Measurements from ENCODE around the gene MCM8.

The MCM8 gene

GRCh38 chr20:5950271-5951031 is at the start of gene MCM8, which contains the start of gene TRMT6:
Gene MCM8 (plus strand): TSS chr20:5950652. CDS start chr20:5952016, 1,364 bp downstream.
Gene TRMT6 (minus strand): TSS chr20:5950533. CDS start chr20:5950405, 128 bp downstream.
- FAIRE-seq (peak; percentile 93), DNase-seq (ENCODE audit: insufficient read length, low spot score) (peak; percentile 94)

- DNase-seq (ENCODE audit: insufficient read length, low spot score) (no peak), FAIRE-seq (no peak)
These were observed 49.5 kb upstream of the MCM8 start for GRCh38 chr20:5900908-5901307.

GRCh38 chr20:5908981-5909380 is 41.5 kb upstream of the MCM8 start:
- FAIRE-seq (no peak), DNase-seq (ENCODE audit: insufficient read length, low spot score) (no peak)

- FAIRE-seq (no peak), DNase-seq (ENCODE audit: insufficient read length, low spot score) (no peak)
These were observed 40.3 kb upstream of the MCM8 start for GRCh38 chr20:5910186-5910585.

- no peak for FAIRE-seq
- DNase-seq (ENCODE audit: insufficient read length, low spot score), result no peak
These were observed 37.3 kb upstream of the MCM8 start for GRCh38 chr20:5913166-5913565.

GRCh38 chr20:5914859-5915258 is 35.6 kb upstream of the MCM8 start:
- no peak for DNase-seq (ENCODE audit: insufficient read length, low spot score)
- FAIRE-seq, result no peak

GRCh38 chr20:5918856-5919625 is 31.4 kb upstream of the MCM8 start:
- FAIRE-seq (peak; percentile 80), DNase-seq (ENCODE audit: insufficient read length, low spot score) (peak; percentile 62)

- DNase-seq (ENCODE audit: insufficient read length, low spot score) (no peak), FAIRE-seq (no peak)
These were observed 30.6 kb upstream of the MCM8 start for GRCh38 chr20:5919626-5920544.

- DNase-seq (ENCODE audit: insufficient read length, low spot score) (no peak), FAIRE-seq (no peak)
These were observed 29.9 kb upstream of the MCM8 start for GRCh38 chr20:5920581-5920980.

- DNase-seq (ENCODE audit: insufficient read length, low spot score), result no peak
- FAIRE-seq, result no peak
These were observed 27.0 kb upstream of the MCM8 start for GRCh38 chr20:5923493-5923892.

GRCh38 chr20:5925551-5925950 is 24.9 kb upstream of the MCM8 start:
- DNase-seq (ENCODE audit: insufficient read length, low spot score), result no peak
- FAIRE-seq, result no peak

GRCh38 chr20:5927749-5928462 is 22.5 kb upstream of the MCM8 start:
- no peak for DNase-seq (ENCODE audit: insufficient read length, low spot score)

GRCh38 chr20:5928836-5929715 is 21.4 kb upstream of the MCM8 start:
- DNase-seq (ENCODE audit: insufficient read length, low spot score) (no peak), FAIRE-seq (no peak)

More at GRCh38 chr20:5927749-5928462, 22.5 kb upstream of the MCM8 start:
- FAIRE-seq, result no peak

GRCh38 chr20:5931411-5931810 is 19.0 kb upstream of the MCM8 start:
- FAIRE-seq, result no peak
- DNase-seq (ENCODE audit: insufficient read length, low spot score), result no peak

- DNase-seq (ENCODE audit: insufficient read length, low spot score) (no peak), FAIRE-seq (no peak)
These were observed 17.7 kb upstream of the MCM8 start for GRCh38 chr20:5932796-5933195.

GRCh38 chr20:5933802-5934436 is 16.5 kb upstream of the MCM8 start:
- no peak for DNase-seq (ENCODE audit: insufficient read length, low spot score)
- no peak for FAIRE-seq

- DNase-seq (ENCODE audit: insufficient read length, low spot score) (no peak), FAIRE-seq (no peak)
These were observed 15.1 kb upstream of the MCM8 start for GRCh38 chr20:5935384-5935783.

- FAIRE-seq, result no peak
- no peak for DNase-seq (ENCODE audit: insufficient read length, low spot score)
These were observed 14.2 kb upstream of the MCM8 start for GRCh38 chr20:5936238-5936637.
